Endothelial cell (in vitro differentiated cells): Measurements from ENCODE around the gene SLC1A1. TPM values are rescaled to one million over a fixed set of nuclear protein-coding genes. Genes with fewer than 3 reads are reported as not detected.

Source experiments
- DNase-seq: peaks from one replicate; pipeline ENCODE4 v3.0.0; 2021; ENCODE audit warnings: low spot score
- H3K27ac Mint-ChIP-seq: one replicate; pipeline ENCODE4 v1.8.0; 2021; ENCODE audit warnings: mixed read lengths, inconsistent platforms; ENCODE audit not compliant: unreplicated experiment
- H3K27me3 Mint-ChIP-seq: one replicate; pipeline ENCODE4 v1.8.0; 2021; ENCODE audit warnings: mild to moderate bottlenecking, moderate library complexity, mixed read lengths, inconsistent platforms; ENCODE audit not compliant: unreplicated experiment
- H3K36me3 Mint-ChIP-seq: one replicate; pipeline ENCODE4 v1.8.0; 2021; ENCODE audit warnings: mild to moderate bottlenecking, low read depth, mixed read lengths, inconsistent platforms; ENCODE audit not compliant: unreplicated experiment
- H3K4me1 Mint-ChIP-seq: one replicate; pipeline ENCODE4 v1.8.0; 2021; ENCODE audit warnings: mild to moderate bottlenecking, mixed read lengths, inconsistent platforms; ENCODE audit not compliant: unreplicated experiment
- H3K4me3 Mint-ChIP-seq: one replicate; pipeline ENCODE4 v1.8.0; 2021; ENCODE audit warnings: mild to moderate bottlenecking, mixed read lengths, inconsistent platforms; ENCODE audit not compliant: unreplicated experiment
- H3K9me3 Mint-ChIP-seq: one replicate; pipeline ENCODE4 v1.8.0; 2021; ENCODE audit warnings: mixed read lengths, inconsistent platforms; ENCODE audit not compliant: unreplicated experiment
- CTCF ChIP-seq: fragments of 200-600 bp; sonication (generic); IDR thresholded peaks from one replicate; pipeline ENCODE4 v1.5.0; 2021; ENCODE audit warnings: antibody characterized with exemption; ENCODE audit not compliant: unreplicated experiment
- total RNA-seq: library from RNA; stranded (reverse); fragmentation: NEBNext Ultra II Directional; extraction: Animal tissue kit (Norgen Biotek cat#: 25700); gene quantifications from one replicate; pipeline ENCODE4 v1.2.1, GENCODE V29; 2021; ENCODE audit not compliant: unreplicated experiment

Gene SLC1A1
- total RNA-seq, 1 donor from 2014 or later = 2.2 TPM

GRCh38 chr9:4576448-4576847 lies 86.2 kb downstream of the SLC1A1 start:
- H3K27ac Mint-ChIP-seq = no peak overlapping the region

GRCh38 chr9:4579001-4579400 lies 88.7 kb downstream of the SLC1A1 start:
- H3K4me1 Mint-ChIP-seq = peaks cover 10% of the 10 kb centered on the region
- H3K9me3 Mint-ChIP-seq = no peaks in the 10 kb centered on the region

More at GRCh38 chr9:4576448-4576847, 86.2 kb downstream of the SLC1A1 start:
- no peak for TF ChIP-seq CTCF
- no peaks in the 10 kb centered on the region for H3K36me3 Mint-ChIP-seq
- H3K27me3 Mint-ChIP-seq = no peaks in the 10 kb centered on the region
- H3K4me1 Mint-ChIP-seq = peaks cover 14% of the 10 kb centered on the region
- H3K4me3 Mint-ChIP-seq = no peak overlapping the region
- DNase-seq = no peak
- H3K9me3 Mint-ChIP-seq = no peaks in the 10 kb centered on the region

GRCh38 chr9:4581035-4581760 lies 90.9 kb downstream of the SLC1A1 start:
- Mint-ChIP-seq H3K27me3 (peaks cover 2% of the 10 kb centered on the region), H3K9me3 (no peaks in the 10 kb centered on the region), H3K36me3 (no peaks in the 10 kb centered on the region), H3K27ac (no peak overlapping the region), H3K4me1 (no peaks in the 10 kb centered on the region), H3K4me3 (no peak overlapping the region)
- DNase-seq = no peak
- TF ChIP-seq CTCF = no peak

More at GRCh38 chr9:4579001-4579400, 88.7 kb downstream of the SLC1A1 start:
- Mint-ChIP-seq H3K4me3 (no peak overlapping the region), H3K36me3 (no peaks in the 10 kb centered on the region), H3K27me3 (peaks cover 2% of the 10 kb centered on the region), H3K27ac (no peak overlapping the region)
- DNase-seq = no peak
- TF ChIP-seq CTCF = no peak

GRCh38 chr9:4581861-4582565 lies 91.7 kb downstream of the SLC1A1 start:
- H3K4me3 Mint-ChIP-seq = no peak overlapping the region

More at GRCh38 chr9:4581861-4582565, 91.7 kb downstream of the SLC1A1 start:
- TF ChIP-seq CTCF = no peak
- Mint-ChIP-seq H3K27me3 (peaks cover 2% of the 10 kb centered on the region), H3K27ac (no peak overlapping the region), H3K36me3 (no peaks in the 10 kb centered on the region), H3K9me3 (no peaks in the 10 kb centered on the region), H3K4me1 (no peaks in the 10 kb centered on the region)
- DNase-seq = no peak
